ENCODE measurements around the gene PODNL1. TPM values are rescaled to one million over a fixed set of nuclear protein-coding genes. Genes with fewer than 3 reads are reported as not detected.
"Not testable (repeated sequence)": the region's sequence is repeated elsewhere in the genome, so short reads cannot be mapped to it uniquely, and the experiment has no call there.

PODNL1 gene
- total RNA-seq, 2 experiments from 2014 or later, result 0.34 to 0.50 TPM

DNA sequence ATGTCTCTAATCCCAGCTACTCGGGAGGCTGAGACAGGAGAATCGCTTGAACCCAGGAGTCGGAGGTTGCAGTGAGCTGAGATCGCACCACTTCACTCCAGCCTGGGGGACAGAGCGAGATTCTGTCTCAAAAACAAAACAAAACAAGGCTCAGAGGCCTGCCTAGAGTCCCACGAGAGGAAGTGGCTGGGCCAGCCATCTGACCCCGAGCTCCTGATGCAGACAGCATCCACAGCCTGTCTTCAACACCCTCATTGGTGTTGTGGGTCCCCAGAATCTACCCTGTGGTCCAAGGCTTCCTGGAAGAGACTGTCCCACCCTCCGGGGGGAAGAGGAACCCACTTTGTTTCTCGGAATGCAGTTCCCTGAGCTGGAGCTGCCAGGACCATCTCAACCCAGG, 43.2 kb upstream of the PODNL1 start:
- H3K4me1 Mint-ChIP-seq (ENCODE audit: low read depth), result peaks cover 27% of the 10 kb centered on the region
- no peaks in the 10 kb centered on the region for H3K27me3 Mint-ChIP-seq
- H3K9me3 Mint-ChIP-seq, result no peaks in the 10 kb centered on the region
- DNase-seq, result no peak
- H3K27ac Mint-ChIP-seq, result no peak overlapping the region
- H3K36me3 Mint-ChIP-seq, result peaks cover 4% of the 10 kb centered on the region
- CTCF ChIA-PET, result no interaction called here
- intact Hi-C loops (cut with micrococcal nuclease), result loop anchor here (10.0 kb wide), 1 partner anchor 97 kb away; no protein-coding TSS in a partner anchor
- POLR2A ChIA-PET, result interaction anchor here (0.7 kb wide), 1 partner anchor 29 kb away, joined by 3 read pairs; the partner anchor contains the start of gene DCAF15
- no peak overlapping the region for H3K4me3 Mint-ChIP-seq

DNA sequence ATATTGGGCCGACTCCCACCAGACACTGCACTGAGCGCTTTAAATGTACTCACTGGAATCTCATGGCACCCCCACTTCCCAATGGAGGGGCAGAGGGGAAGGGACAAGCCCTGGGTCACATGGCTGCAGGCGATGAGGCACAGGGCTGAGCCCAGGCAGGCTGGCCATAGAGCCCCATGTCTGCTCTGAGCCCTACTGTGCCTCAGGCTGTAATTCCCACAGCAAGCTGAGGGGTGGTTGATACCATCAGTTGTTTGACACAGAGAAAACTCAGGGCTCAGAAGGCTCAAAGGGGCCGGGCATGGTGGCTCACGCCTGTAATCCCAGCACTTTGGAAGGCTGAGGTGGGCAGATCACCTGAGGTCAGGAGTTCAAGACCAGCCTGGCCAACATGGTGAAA, 42.8 kb upstream of the PODNL1 start:
- ChIA-PET POLR2A (interaction anchor here (0.7 kb wide), 1 partner anchor 28 kb away, joined by 3 read pairs; the partner anchor contains the start of gene DCAF15), CTCF (interaction anchor here (1.1 kb wide), 1 partner anchor 67 kb away, joined by 3 read pairs; no protein-coding TSS in a partner anchor)
- no peaks in the 10 kb centered on the region for H3K27me3 Mint-ChIP-seq
- H3K36me3 Mint-ChIP-seq, result peaks cover 6% of the 10 kb centered on the region
- no peak overlapping the region for H3K27ac Mint-ChIP-seq
- no peak overlapping the region for H3K4me3 Mint-ChIP-seq
- peaks cover 23% of the 10 kb centered on the region for H3K4me1 Mint-ChIP-seq (ENCODE audit: low read depth)
- H3K9me3 Mint-ChIP-seq, result no peaks in the 10 kb centered on the region
- intact Hi-C loops (cut with micrococcal nuclease), result loop anchor here (10.0 kb wide), 1 partner anchor 96 kb away; no protein-coding TSS in a partner anchor
- no peak for DNase-seq

DNA sequence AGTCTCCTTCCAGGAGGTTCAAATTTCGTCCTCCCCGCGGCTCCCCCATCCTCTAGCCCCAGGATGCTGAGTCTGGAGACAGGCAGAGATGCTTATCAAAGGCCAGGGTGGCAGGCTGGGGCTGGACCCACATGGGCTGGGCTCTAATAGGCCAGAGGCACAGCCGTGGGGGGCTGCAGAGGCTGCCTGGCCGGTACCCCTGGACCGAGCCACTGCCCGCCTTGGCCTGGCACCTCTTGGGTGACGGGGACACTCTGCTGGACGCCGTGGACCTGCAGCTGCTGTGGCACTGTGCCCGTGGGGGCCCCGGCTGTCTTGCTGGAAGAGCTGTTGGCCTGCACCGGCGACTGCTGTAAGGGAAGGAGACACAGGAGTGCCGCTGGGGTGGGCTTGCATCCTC, 42.1 kb upstream of the PODNL1 start:
- CTCF ChIA-PET, result interaction anchor here (1.1 kb wide), 1 partner anchor 68 kb away, joined by 3 read pairs; no protein-coding TSS in a partner anchor
- peaks cover 6% of the 10 kb centered on the region for H3K36me3 Mint-ChIP-seq
- POLR2A ChIA-PET, result no interaction called here
- peaks cover 16% of the 10 kb centered on the region for H3K4me1 Mint-ChIP-seq (ENCODE audit: low read depth)
- no peaks in the 10 kb centered on the region for H3K27me3 Mint-ChIP-seq
- no peak overlapping the region for H3K27ac Mint-ChIP-seq
- intact Hi-C loops (cut with micrococcal nuclease), result loop anchor here (10.0 kb wide), 1 partner anchor 96 kb away; no protein-coding TSS in a partner anchor
- DNase-seq, result no peak
- H3K4me3 Mint-ChIP-seq, result no peak overlapping the region
- no peaks in the 10 kb centered on the region for H3K9me3 Mint-ChIP-seq

DNA sequence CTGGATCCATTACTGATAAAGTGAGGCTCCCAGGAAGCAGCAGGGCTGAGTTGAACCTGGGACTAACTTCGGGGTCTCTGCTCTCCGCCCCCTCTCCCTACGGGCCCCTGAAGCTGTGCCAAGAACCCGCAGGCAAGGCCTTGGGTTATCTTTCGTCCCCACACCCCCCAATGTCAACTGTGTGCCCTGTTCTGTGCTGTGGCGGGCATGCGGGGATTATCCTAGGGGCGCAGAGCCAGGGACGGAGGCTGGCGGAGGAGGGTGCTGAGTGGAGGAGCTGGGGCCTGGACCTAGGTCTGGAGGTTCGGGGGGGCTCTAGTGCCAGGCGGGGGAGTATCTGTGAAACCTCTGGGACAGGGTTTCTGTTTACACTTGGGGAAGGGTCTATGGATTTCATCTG, 41.5 kb upstream of the PODNL1 start:
- no peak overlapping the region for H3K4me3 Mint-ChIP-seq
- H3K9me3 Mint-ChIP-seq, result no peaks in the 10 kb centered on the region
- peaks cover 11% of the 10 kb centered on the region for H3K4me1 Mint-ChIP-seq (ENCODE audit: low read depth)
- ChIA-PET POLR2A (no interaction called here), CTCF (interaction anchor here (1.2 kb wide), 1 partner anchor 79 kb away, joined by 4 read pairs; no protein-coding TSS in a partner anchor)
- DNase-seq, result no peak
- intact Hi-C loops (cut with micrococcal nuclease), result loop anchor here (10.0 kb wide), 1 partner anchor 95 kb away; no protein-coding TSS in a partner anchor
- H3K36me3 Mint-ChIP-seq, result peaks cover 6% of the 10 kb centered on the region
- H3K27me3 Mint-ChIP-seq, result no peaks in the 10 kb centered on the region
- H3K27ac Mint-ChIP-seq, result no peak overlapping the region

DNA sequence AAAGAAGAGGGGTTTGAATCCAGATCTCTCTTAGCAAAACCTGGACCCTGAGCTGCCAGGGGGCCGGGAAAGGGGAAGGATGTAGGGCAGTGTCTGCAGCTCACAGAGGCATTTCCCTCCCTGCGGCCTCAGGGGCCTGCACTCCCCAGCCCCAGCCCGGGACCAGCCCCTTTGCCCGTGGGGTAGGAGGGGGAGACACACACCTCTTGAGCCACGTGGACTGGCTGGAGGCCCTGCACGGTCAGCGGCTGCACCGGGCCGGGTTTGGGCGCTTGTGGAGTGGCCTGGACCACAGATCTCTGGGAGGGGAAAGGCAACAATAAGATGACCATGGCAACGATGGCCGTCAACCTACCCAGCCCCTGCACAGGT, 41.0 kb upstream of the PODNL1 start:
- ChIA-PET POLR2A (no interaction called here), CTCF (interaction anchor here (1.2 kb wide), 1 partner anchor 80 kb away, joined by 4 read pairs; no protein-coding TSS in a partner anchor)
- Mint-ChIP-seq H3K36me3 (peaks cover 8% of the 10 kb centered on the region), H3K27me3 (no peaks in the 10 kb centered on the region), H3K4me1 (ENCODE audit: low read depth) (peaks cover 11% of the 10 kb centered on the region), H3K27ac (no peak overlapping the region), H3K4me3 (no peak overlapping the region), H3K9me3 (no peaks in the 10 kb centered on the region)
- intact Hi-C loops (cut with micrococcal nuclease), result no loop called here
- no peak for DNase-seq

DNA sequence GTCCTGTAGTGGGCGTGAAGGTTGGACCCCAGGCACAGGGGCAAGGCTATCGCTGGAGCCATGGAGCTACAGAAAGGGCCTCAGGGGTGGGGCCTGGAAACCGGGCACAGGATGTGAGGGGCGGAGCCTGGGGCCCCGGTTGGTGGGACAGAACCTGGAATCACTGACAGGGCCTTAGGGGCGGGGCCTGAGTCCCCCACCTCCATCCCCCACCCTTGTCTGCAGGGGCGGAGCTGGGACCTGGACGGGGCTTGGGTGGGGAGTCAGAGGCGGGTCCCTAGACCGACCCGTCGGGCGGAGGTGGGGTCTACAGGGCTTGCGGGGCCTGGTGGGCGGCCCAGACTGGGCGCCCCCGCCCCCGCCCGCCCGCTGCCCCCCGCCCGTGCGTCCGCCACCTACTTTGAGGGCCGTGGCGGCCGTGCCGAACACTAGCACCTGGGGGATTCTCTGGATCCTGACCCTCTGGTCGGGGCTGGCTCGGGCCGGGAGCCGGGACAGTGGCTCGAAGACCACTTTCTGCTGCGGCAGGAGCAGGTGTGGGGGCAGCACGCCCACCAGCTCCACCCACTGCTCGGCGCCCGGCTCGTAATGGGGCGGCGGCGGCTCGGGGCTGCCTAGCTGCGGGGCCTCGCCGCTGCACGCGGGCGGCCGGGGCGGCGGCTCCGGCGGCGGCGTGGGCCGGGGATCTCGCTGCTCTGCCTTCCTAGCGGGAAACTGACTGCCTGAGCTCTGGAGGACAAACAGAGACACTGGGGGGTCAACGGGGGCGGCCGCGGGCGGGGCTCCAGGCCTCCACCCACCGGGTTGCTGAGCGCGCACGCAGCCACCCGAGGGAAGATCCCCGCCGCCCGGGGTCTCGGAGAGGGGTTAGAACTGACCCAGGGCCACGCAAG, 40.4 kb upstream of the PODNL1 start:
- Mint-ChIP-seq H3K36me3 (peaks cover 8% of the 10 kb centered on the region), H3K9me3 (no peaks in the 10 kb centered on the region), H3K27me3 (no peaks in the 10 kb centered on the region), H3K27ac (no peak overlapping the region), H3K4me1 (ENCODE audit: low read depth) (peaks cover 12% of the 10 kb centered on the region), H3K4me3 (no peak overlapping the region)
- ChIA-PET CTCF (interaction anchor here (1.2 kb wide), 1 partner anchor 80 kb away, joined by 4 read pairs; no protein-coding TSS in a partner anchor), POLR2A (interaction anchor here (1.5 to 1.6 kb wide), 2 partner anchors 28 to 53 kb away, joined by 4 to 5 read pairs; partner anchors contain the start of genes IL27RA and RFX1)
- peak; percentile 29 for DNase-seq
- intact Hi-C loops (cut with micrococcal nuclease), result no loop called here

DNA sequence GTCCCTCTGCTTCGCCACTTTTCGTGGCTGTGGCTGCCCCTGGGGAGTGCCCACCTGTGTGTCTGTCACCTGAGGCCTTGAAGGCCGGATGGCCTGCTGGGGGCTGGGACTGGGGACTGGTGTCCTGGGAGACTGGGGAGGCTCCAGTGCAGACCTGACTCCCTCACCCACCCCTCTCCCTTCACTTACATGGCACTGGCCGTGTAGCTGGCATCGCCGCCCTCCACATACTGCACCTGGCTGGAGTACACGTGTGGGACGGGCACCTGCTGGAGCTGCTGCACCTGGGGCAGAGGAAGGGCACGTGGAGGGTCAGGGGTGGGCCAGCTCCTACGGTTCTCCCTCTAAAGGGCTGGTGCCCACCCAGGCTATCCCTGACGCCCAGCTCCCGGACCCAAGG, 39.6 kb upstream of the PODNL1 start:
- Mint-ChIP-seq H3K27ac (no peak overlapping the region), H3K4me1 (ENCODE audit: low read depth) (peaks cover 10% of the 10 kb centered on the region), H3K9me3 (no peaks in the 10 kb centered on the region), H3K4me3 (no peak overlapping the region), H3K27me3 (no peaks in the 10 kb centered on the region), H3K36me3 (peaks cover 8% of the 10 kb centered on the region)
- POLR2A ChIA-PET, result interaction anchor here (1.5 to 1.6 kb wide), 2 partner anchors 29 to 54 kb away, joined by 4 to 5 read pairs; partner anchors contain the start of genes IL27RA and RFX1
- intact Hi-C loops (cut with micrococcal nuclease), result no loop called here
- CTCF ChIA-PET, result no interaction called here
- no peak for DNase-seq

DNA sequence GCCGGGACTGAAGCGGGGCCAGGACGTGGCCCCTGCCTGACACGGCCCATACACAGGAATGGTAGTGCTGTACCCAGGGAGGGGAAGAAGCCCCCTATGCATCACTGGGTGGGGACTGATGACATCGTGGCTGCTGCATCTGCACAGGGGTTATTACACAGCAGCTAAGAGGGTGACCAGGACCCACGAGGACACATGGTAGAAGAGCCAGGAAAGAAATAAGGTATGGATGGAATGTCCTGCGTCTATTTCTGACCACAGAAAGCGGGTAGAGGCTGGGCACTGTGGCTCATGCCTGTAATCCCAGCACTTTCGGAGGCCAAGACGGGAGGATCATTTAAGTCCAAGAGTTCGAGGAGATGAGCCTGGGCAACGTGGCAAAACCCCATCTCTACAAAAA, 38.2 kb upstream of the PODNL1 start:
- ChIA-PET CTCF (no interaction called here), POLR2A (no interaction called here)
- intact Hi-C loops (cut with micrococcal nuclease), result no loop called here
- Mint-ChIP-seq H3K27ac (no peak overlapping the region), H3K36me3 (peaks cover 7% of the 10 kb centered on the region), H3K4me1 (ENCODE audit: low read depth) (peaks cover 10% of the 10 kb centered on the region), H3K9me3 (no peaks in the 10 kb centered on the region), H3K4me3 (no peak overlapping the region), H3K27me3 (no peaks in the 10 kb centered on the region)
- DNase-seq, result no peak

DNA sequence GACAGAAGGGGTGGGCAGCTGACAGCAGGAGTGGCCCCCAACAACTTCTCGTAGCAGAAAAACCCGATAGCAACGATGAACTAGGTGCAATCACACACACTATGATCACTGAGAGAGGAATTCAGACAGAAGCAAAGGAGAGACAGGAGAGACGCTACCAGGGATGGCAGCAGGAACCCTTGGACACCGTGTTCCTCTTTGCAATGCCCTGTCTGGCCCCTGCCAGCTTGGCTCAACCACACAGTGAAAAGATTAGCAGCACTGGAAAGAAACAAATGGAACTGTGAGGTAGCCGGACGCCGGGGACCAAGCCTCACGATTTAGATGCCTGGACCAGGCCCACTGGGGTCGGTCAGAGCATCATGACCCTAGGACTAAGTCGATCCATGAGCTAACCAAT, 37.7 kb upstream of the PODNL1 start:
- Mint-ChIP-seq H3K36me3 (peaks cover 7% of the 10 kb centered on the region), H3K4me1 (ENCODE audit: low read depth) (peaks cover 10% of the 10 kb centered on the region), H3K9me3 (no peaks in the 10 kb centered on the region), H3K27ac (no peak overlapping the region), H3K27me3 (no peaks in the 10 kb centered on the region), H3K4me3 (no peak overlapping the region)
- DNase-seq, result no peak
- intact Hi-C loops (cut with micrococcal nuclease), result no loop called here
- ChIA-PET POLR2A (no interaction called here), CTCF (interaction anchor here (1.1 kb wide), 1 partner anchor 73 kb away, joined by 4 read pairs; no protein-coding TSS in a partner anchor)

DNA sequence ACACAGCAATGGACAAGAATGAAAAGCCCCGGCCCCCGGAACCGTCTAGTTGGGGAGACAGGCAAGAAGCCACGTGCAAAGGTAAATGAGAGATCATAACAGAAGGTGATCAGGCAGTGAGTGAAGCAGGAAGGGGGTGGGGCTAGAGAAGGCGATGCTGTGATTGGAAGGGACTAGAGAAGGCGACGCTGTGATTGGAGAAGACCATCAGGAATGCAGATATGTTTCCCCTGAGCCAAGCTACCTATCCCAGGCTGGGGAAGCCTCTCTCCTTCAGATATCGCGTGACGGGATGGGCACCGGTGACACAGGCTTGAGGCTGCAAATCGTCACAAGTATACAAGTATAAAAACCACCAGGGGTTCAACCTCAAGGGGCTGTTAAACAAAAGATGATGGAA, 35.9 kb upstream of the PODNL1 start:
- ChIA-PET CTCF (no interaction called here), POLR2A (no interaction called here)
- H3K9me3 Mint-ChIP-seq, result no peaks in the 10 kb centered on the region
- peak; percentile 49 for DNase-seq
- H3K4me3 Mint-ChIP-seq, result no peak overlapping the region
- H3K4me1 Mint-ChIP-seq (ENCODE audit: low read depth), result peaks cover 8% of the 10 kb centered on the region
- no peak overlapping the region for H3K27ac Mint-ChIP-seq
- H3K27me3 Mint-ChIP-seq, result no peaks in the 10 kb centered on the region
- intact Hi-C loops (cut with micrococcal nuclease), result no loop called here
- H3K36me3 Mint-ChIP-seq, result peaks cover 8% of the 10 kb centered on the region

DNA sequence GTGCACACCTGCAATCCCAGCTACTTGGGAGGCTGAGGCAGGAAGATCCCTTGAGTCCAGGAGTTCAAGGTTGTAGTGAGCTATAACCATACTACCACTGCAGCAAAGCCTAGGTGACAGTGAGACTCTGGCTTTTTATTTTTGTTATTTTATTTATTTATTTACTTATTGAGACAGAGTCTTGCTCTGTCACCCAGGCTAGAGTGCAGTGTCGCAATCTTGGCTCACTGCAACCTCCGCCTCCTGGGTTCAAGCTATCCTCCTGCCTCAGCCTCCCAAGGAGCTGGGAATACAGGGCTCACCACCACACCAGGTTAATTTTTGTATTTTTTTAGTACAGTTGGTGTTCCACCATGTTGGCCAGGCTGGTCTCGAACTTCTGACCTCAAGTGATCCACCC, 35.3 kb upstream of the PODNL1 start:
- H3K27me3 Mint-ChIP-seq; H3K4me1 Mint-ChIP-seq (ENCODE audit: low read depth); DNase-seq; H3K9me3 Mint-ChIP-seq; H3K27ac Mint-ChIP-seq; intact Hi-C loops (cut with micrococcal nuclease); POLR2A ChIA-PET; H3K4me3 Mint-ChIP-seq; CTCF ChIA-PET: not testable (repeated sequence)
- H3K36me3 Mint-ChIP-seq, result peaks cover 11% of the 10 kb centered on the region

DNA sequence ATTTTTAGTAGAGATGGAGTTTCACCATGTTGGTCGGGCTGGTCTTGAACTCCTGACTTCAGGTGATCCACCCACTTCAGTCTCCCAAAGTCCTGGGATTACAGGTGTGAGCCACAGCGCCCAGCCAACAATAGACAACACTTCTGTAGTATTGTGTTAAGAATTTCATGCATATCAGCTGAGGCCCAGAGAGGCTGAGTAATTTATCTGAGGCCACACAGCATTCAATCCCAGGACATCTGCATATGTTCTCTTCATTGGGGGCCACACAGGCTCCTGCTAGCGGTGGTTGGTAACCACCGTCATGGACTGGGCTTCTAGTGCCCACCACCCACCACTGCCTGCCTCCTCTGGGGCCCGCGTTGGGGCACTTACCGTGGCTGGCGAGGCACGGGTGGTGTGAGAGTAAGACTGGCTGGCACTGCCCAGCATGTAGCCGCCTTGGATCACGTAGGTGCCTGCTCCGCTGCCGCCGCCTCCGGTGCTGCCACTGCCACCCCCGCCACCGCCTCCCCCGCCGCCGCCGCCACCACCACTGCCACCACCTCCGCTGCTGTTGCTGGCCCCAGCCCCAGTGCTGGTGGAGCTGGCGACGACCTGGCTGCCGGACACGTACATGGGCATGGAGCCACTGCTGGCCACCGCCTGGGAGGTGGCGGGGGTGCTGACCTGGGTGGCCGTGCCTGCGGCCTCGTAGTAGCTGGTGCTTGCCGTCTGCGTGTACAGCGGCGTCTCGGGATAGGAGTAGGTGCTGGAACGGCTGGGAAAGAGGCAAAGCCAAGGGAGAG, 34.3 kb upstream of the PODNL1 start:
- ChIA-PET CTCF (interaction anchor here (0.7 kb wide), 1 partner anchor 13 kb away, joined by 3 read pairs; no protein-coding TSS in a partner anchor), POLR2A (no interaction called here)
- Mint-ChIP-seq H3K27ac (no peak overlapping the region), H3K9me3 (no peaks in the 10 kb centered on the region), H3K27me3 (no peaks in the 10 kb centered on the region), H3K4me1 (ENCODE audit: low read depth) (peaks cover 8% of the 10 kb centered on the region), H3K36me3 (peaks cover 11% of the 10 kb centered on the region), H3K4me3 (no peak overlapping the region)
- intact Hi-C loops (cut with micrococcal nuclease), result no loop called here
- no peak for DNase-seq
